Kidney (tissue), 14 donors: Measurements from ENCODE around the gene COL4A4. TPM values are rescaled to one million over a fixed set of nuclear protein-coding genes. Genes with fewer than 3 reads are reported as not detected.

Experiments used
- DNase-seq, 5 donors: peaks; one replicate each; pipeline ENCODE4 v3.0.0-alpha.2; 2013 to 2020
- FAIRE-seq: peaks from 2 replicates; lab custom pipeline; 2012; peaks lifted over from hg19 to GRCh38; lab: Jason Lieb, UNC
- H3K27ac ChIP-seq, 2 donors: one replicate each; pipeline ENCODE4 v1.7.0; 2013; ENCODE audit warnings: low read depth in 2 of 2, low read length in 2 of 2, inconsistent platforms in 1 of 2
- H3K27me3 ChIP-seq: one replicate; pipeline ENCODE4 v1.7.1; 2013; ENCODE audit warnings: low read length, inconsistent platforms; ENCODE audit not compliant: control insufficient read depth, insufficient read depth
- H3K36me3 ChIP-seq, 3 donors: one replicate each; pipeline versions ENCODE4 v1.7.0 to v1.7.1; 2013; ENCODE audit warnings: low read length in 3 of 3, control low read depth in 1 of 3, inconsistent platforms in 1 of 3; ENCODE audit not compliant: insufficient read depth in 3 of 3, control insufficient read depth in 2 of 3
- H3K4me1 ChIP-seq, 3 donors: one replicate each; pipeline versions ENCODE4 v1.7.0 to v1.7.1; 2013; ENCODE audit warnings: low read length in 3 of 3, inconsistent platforms in 1 of 3, low read depth in 1 of 3; ENCODE audit not compliant: control insufficient read depth in 2 of 3, insufficient read depth in 2 of 3
- H3K4me3 ChIP-seq, 3 donors: one replicate each; pipeline versions ENCODE4 v1.7.0 to v1.8.1; 2013; ENCODE audit warnings: low read length in 3 of 3, control low read depth in 1 of 3, inconsistent platforms in 1 of 3
- H3K9ac ChIP-seq, 3 donors: one replicate each; pipeline versions ENCODE4 v1.7.0 to v1.7.1; 2013; ENCODE audit warnings: low read length in 3 of 3, control low read depth in 1 of 3, inconsistent platforms in 1 of 3
- H3K9me3 ChIP-seq, 3 donors: one replicate each; pipeline versions ENCODE4 v1.7.0 to v1.7.1; 2013; ENCODE audit warnings: low read length in 3 of 3, control low read depth in 1 of 3, inconsistent platforms in 1 of 3; ENCODE audit not compliant: control insufficient read depth in 2 of 3, insufficient read depth in 1 of 3
- intact Hi-C: fragments of 100-400 bp; cut with DNase I; formaldehyde crosslinking; loops from one replicate; pipeline ENCODE4 v1.11.1; 2022
- polyA plus RNA-seq: library from polyadenylated mRNA; stranded (reverse); fragments of 350-450 nt; fragmentation: Illumina TruSeq; extraction: RNeasy Lipid Tissue Mini Kit (QIAGEN cat#74804); gene quantifications from one replicate; pipeline ENCODE4 v1.2.3, GENCODE V29; 2014; ENCODE audit warnings: low read depth, low replicate concordance; ENCODE audit not compliant: insufficient read depth
- total RNA-seq: library from RNA; stranded (reverse); fragmentation: NEBNext Ultra II Directional; extraction: Animal tissue kit (Norgen Biotek cat#: 25700); gene quantifications from one replicate; pipeline ENCODE4 v1.2.1, GENCODE V29; 2021
- TF ChIP-seq, protein P1 (sequence below): IDR thresholded peaks from 3 replicates; pipeline ENCODE4 v1.5.1; 2012; ENCODE audit warnings: mild to moderate bottlenecking, moderate library complexity, borderline replicate concordance; ENCODE audit not compliant: insufficient read depth; ENCODE audit errors: extremely low read depth
- donor health status: control.
- donor health status: control.
- donor health status: control.
- donor health status: control.
- donor health status: control.
- donor health status: DM: yes; HTN: yes; CAD: no.
- donor health status: Normal renal cell carcinoma (clear cell type).

The COL4A4 gene
- total and polyA plus RNA-seq, 2 donors from 2014 or later: 7.2 to 53.3 TPM

DNA sequence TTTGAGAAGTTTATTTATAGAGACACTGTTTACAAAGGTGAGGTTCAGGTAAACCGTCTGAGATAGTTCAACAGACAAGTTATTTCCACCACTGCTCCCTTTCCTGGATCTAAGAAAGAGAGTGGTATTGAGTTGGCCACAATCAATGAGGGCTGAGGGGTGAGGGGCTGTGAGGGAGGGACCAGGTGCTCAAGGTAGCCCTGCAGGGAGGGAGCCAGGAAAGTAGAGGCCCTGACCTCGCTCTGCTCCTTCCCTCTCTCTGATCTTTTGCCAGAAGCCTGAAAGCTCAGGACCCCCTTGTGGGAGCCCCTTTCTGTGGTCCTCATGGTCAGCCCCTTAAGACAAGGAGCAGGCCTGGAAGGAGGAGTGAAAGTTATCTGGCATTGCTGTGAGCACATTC, 30.2 kb upstream of the COL4A4 start:
- Histone ChIP-seq H3K36me3 (no peaks in the 10 kb centered on the region), H3K27ac (no peak overlapping the region), H3K9me3 (no peaks in the 10 kb centered on the region), H3K4me3 (no peak overlapping the region), H3K4me1 (peaks cover 0 to 6% (median 3%) of the 10 kb centered on the region in 3 donors), H3K9ac (no peak overlapping the region), H3K27me3 (no peaks in the 10 kb centered on the region)
- intact Hi-C loops: no loop called here
- TF ChIP-seq, protein P1, sequence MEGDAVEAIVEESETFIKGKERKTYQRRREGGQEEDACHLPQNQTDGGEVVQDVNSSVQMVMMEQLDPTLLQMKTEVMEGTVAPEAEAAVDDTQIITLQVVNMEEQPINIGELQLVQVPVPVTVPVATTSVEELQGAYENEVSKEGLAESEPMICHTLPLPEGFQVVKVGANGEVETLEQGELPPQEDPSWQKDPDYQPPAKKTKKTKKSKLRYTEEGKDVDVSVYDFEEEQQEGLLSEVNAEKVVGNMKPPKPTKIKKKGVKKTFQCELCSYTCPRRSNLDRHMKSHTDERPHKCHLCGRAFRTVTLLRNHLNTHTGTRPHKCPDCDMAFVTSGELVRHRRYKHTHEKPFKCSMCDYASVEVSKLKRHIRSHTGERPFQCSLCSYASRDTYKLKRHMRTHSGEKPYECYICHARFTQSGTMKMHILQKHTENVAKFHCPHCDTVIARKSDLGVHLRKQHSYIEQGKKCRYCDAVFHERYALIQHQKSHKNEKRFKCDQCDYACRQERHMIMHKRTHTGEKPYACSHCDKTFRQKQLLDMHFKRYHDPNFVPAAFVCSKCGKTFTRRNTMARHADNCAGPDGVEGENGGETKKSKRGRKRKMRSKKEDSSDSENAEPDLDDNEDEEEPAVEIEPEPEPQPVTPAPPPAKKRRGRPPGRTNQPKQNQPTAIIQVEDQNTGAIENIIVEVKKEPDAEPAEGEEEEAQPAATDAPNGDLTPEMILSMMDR: no peak
- DNase-seq (no peak), FAIRE-seq (no peak)

DNA sequence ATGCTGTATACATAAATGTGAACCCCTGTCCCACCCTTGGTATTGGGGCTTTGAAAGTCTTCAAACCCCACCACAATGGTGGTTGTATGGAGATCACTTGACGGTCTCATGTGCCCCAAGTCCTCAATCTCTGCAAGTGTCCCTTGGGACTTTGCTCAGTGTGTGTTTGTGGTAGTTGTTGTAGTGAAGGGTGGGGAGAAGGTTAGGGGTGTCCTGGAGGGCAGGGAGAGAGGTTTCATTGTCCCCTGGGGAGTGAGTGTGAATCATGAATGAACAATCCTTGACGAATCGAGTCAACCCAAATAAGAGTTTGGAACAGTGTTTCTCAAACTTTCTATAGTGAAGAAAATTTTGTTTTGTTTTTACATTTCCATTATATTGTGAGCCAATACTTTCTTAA, 28.5 kb upstream of the COL4A4 start:
- no peak for DNase-seq

DNA sequence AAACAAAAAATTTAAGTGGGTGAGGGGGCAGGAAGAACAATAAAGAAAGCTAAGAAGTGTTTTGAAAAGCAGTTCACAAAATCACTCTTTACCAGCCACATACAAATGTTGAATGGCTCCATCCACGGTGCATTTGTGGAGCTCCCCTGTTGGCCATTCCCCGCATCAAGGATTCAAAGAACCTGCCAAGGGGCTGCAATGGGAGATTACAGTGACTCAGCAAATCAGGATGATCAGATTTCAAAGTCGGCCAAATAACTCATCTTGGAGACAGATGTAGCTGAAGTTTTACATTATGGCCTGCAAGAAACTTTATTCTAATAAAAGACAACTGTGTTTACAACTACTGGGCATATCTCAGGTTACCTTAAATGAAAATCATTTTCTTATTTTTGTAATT, 27.4 kb upstream of the COL4A4 start:
- Histone ChIP-seq H3K9me3 (no peaks in the 10 kb centered on the region), H3K27ac (no peak overlapping the region), H3K9ac (no peak overlapping the region), H3K4me3 (no peak overlapping the region), H3K27me3 (no peaks in the 10 kb centered on the region), H3K36me3 (no peaks in the 10 kb centered on the region), H3K4me1 (peaks cover 0 to 15% (median 13%) of the 10 kb centered on the region in 3 donors)
- DNase-seq (no peak), FAIRE-seq (no peak)
- TF ChIP-seq, protein P1: no peak
- intact Hi-C loops: no loop called here

More for the DNA sequence above, 28.5 kb upstream of the COL4A4 start:
- H3K36me3 ChIP-seq: no peaks in the 10 kb centered on the region
- H3K4me1 ChIP-seq: peaks cover 0 to 11% (median 10%) of the 10 kb centered on the region in 3 donors
- H3K4me3 ChIP-seq: no peak overlapping the region
- intact Hi-C loops: no loop called here
- H3K9ac ChIP-seq: no peak overlapping the region
- H3K27me3 ChIP-seq: no peaks in the 10 kb centered on the region
- no peak overlapping the region for H3K27ac ChIP-seq
- FAIRE-seq: peak; percentile 32
- TF ChIP-seq, protein P1: no peak
- H3K9me3 ChIP-seq: no peaks in the 10 kb centered on the region

DNA sequence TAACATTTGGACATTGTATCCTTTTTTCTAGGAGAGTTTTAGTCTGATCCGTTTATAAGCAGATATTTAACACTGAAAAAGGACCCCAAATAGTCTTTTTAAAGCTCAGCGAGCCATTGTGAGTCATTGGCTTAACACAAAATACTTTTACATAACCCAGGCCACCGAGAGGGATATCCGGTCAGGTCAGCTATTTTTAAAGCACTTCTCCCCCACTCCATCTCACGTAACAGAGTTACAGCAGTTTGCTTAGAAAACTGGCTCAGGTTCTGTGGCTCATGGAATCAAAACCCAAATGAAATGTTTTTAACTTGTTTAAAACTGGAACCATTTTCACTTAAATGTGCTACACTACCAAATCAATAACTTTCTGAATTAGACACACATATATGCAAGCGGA, 24.3 kb upstream of the COL4A4 start:
- intact Hi-C loops: no loop called here
- no peaks in the 10 kb centered on the region for H3K27me3 ChIP-seq
- H3K4me3 ChIP-seq: peak overlapping the region in 1 of 3 donors; percentile 11
- H3K27ac ChIP-seq: peak overlapping the region; percentile 66 to 88
- no peak for FAIRE-seq
- H3K36me3 ChIP-seq: no peaks in the 10 kb centered on the region
- peak in 2 of 5 donors; percentile 29 to 54 for DNase-seq
- TF ChIP-seq, protein P1: no peak
- H3K9ac ChIP-seq: peak overlapping the region in 1 of 3 donors; percentile 44
- no peaks in the 10 kb centered on the region for H3K9me3 ChIP-seq
- H3K4me1 ChIP-seq: peaks cover 0 to 25% (median 24%) of the 10 kb centered on the region in 3 donors
